ENCODE data around the gene CDCA8.

Gene CDCA8

GRCh38 chr1:37752583-37753471 is 60.5 kb downstream of the CDCA8 start:
- peak; percentile 43 for DNase-seq
- TF ChIP-seq CTCF (IDR thresholded peaks at IDR 0.05; ENCODE audit: low read depth, low read length): no peak
- Histone ChIP-seq H3K9me3 (no peaks in the 10 kb centered on the region), H3K27me3 (peaks cover 14% of the 10 kb centered on the region), H3K4me1 (no peaks in the 10 kb centered on the region), H3K36me3 (no peaks in the 10 kb centered on the region), H3K4me3 (ENCODE audit: low read depth, low read length) (no peak overlapping the region)

GRCh38 chr1:37753473-37754321 is 61.4 kb downstream of the CDCA8 start:
- Histone ChIP-seq H3K27me3 (peaks cover 14% of the 10 kb centered on the region), H3K4me1 (no peaks in the 10 kb centered on the region), H3K9me3 (no peaks in the 10 kb centered on the region), H3K36me3 (no peaks in the 10 kb centered on the region), H3K4me3 (ENCODE audit: low read depth, low read length) (no peak overlapping the region)
- no peak for TF ChIP-seq CTCF (IDR thresholded peaks at IDR 0.05; ENCODE audit: low read depth, low read length)
- DNase-seq: no peak

GRCh38 chr1:37755290-37755689 is 63.0 kb downstream of the CDCA8 start:
- H3K4me3 ChIP-seq (ENCODE audit: low read depth, low read length): no peak overlapping the region
- no peaks in the 10 kb centered on the region for H3K9me3 ChIP-seq
- TF ChIP-seq CTCF (IDR thresholded peaks at IDR 0.05; ENCODE audit: low read depth, low read length): no peak
- peaks cover 14% of the 10 kb centered on the region for H3K27me3 ChIP-seq
- no peak for DNase-seq
- H3K36me3 ChIP-seq: no peaks in the 10 kb centered on the region
- H3K4me1 ChIP-seq: no peaks in the 10 kb centered on the region

- Histone ChIP-seq H3K36me3 (no peaks in the 10 kb centered on the region), H3K4me1 (no peaks in the 10 kb centered on the region), H3K27me3 (peaks cover 14% of the 10 kb centered on the region), H3K9me3 (no peaks in the 10 kb centered on the region), H3K4me3 (ENCODE audit: low read depth, low read length) (no peak overlapping the region)
- no peak for DNase-seq
- TF ChIP-seq CTCF (IDR thresholded peaks at IDR 0.05; ENCODE audit: low read depth, low read length): no peak
Measured at GRCh38 chr1:37755951-37756560, 63.7 kb downstream of the CDCA8 start.
